ENCODE measurements around the gene MTX1. TPM values are rescaled to one million over a fixed set of nuclear protein-coding genes. Genes with fewer than 3 reads are reported as not detected.

The MTX1 gene
- total and polyA plus RNA-seq, 2 donors (not counting 1 experiment from before 2014, with no cell fraction given): 42.2 to 46.6 TPM

- Histone ChIP-seq H4K20me1 (ENCODE audit: control insufficient read depth, extremely low read depth, insufficient read depth, low read length) (no peaks in the 10 kb centered on the region), H3K79me2 (ENCODE audit: control insufficient read depth, insufficient read depth, low read length) (peaks cover 11% of the 10 kb centered on the region), H3K27me3 (ENCODE audit: control insufficient read depth, insufficient read depth, low read length) (no peaks in the 10 kb centered on the region), H3K4me2 (ENCODE audit: extremely low read depth, insufficient read depth, low read length) (peak within 1 kb of the TSS; percentile 95), H3K36me3 (ENCODE audit: control insufficient read depth, insufficient read depth, low read length) (peaks cover 10% of the 10 kb centered on the region), H3K27ac (ENCODE audit: insufficient read depth, low read length) (peak within 1 kb of the TSS; percentile 98), H2AFZ (ENCODE audit: low read length) (peak within 1 kb of the TSS; percentile 88), H3K9ac (ENCODE audit: insufficient read depth, low read length) (peak within 1 kb of the TSS; percentile 96), H3K4me3 (replicated peaks in 1 of 4; ENCODE audit: control extremely low read depth in 1 of 4, insufficient read depth in 1 of 4, low read depth in 3 of 4, low read length in 4 of 4) (peak within 1 kb of the TSS; percentile 76 to 97 (median 94)), H3K9me3 (ENCODE audit: control insufficient read depth, insufficient read depth, low read depth, low read length) (no peaks in the 10 kb centered on the region), H3K4me1 (ENCODE audit: control insufficient read depth, extremely low read depth, insufficient read depth, low read length) (peaks cover 8% of the 10 kb centered on the region)
- peak; percentile 55 to 56 for DNase-seq (ENCODE audit: low read depth in 2 of 2)
- TF ChIP-seq EZH2 (IDR thresholded peaks at IDR 0.05; ENCODE audit: low read length, missing control alignments) (no peak), CTCF (conservative IDR thresholded peaks at IDR 0.05 in 1 of 2, IDR thresholded peaks at IDR 0.05 in 1 of 2; ENCODE audit: low read depth in 1 of 2, low read length in 2 of 2) (no peak)
These were observed 34.8 kb upstream of the MTX1 start, which contains the start of gene TRIM46 for GRCh38 chr1:155173478-155174323. Gene TRIM46 (plus strand): TSS chr1:155173849. CDS start chr1:155173967, 118 bp downstream.

GRCh38 chr1:155174324-155175280, 33.9 kb upstream of the MTX1 start:
- Histone ChIP-seq H3K9ac (ENCODE audit: insufficient read depth, low read length) (peak overlapping the region; percentile 44), H2AFZ (ENCODE audit: low read length) (peak overlapping the region; percentile 73), H3K27ac (ENCODE audit: insufficient read depth, low read length) (peak overlapping the region; percentile 10), H3K4me2 (ENCODE audit: extremely low read depth, insufficient read depth, low read length) (peak overlapping the region; percentile 93), H3K4me1 (ENCODE audit: control insufficient read depth, extremely low read depth, insufficient read depth, low read length) (peaks cover 8% of the 10 kb centered on the region), H3K27me3 (ENCODE audit: control insufficient read depth, insufficient read depth, low read length) (no peaks in the 10 kb centered on the region), H3K4me3 (replicated peaks in 1 of 4; ENCODE audit: control extremely low read depth in 1 of 4, insufficient read depth in 1 of 4, low read depth in 3 of 4, low read length in 4 of 4) (peak overlapping the region; percentile 76 to 97 (median 94)), H3K9me3 (ENCODE audit: control insufficient read depth, insufficient read depth, low read depth, low read length) (no peaks in the 10 kb centered on the region), H3K79me2 (ENCODE audit: control insufficient read depth, insufficient read depth, low read length) (peaks cover 11% of the 10 kb centered on the region), H4K20me1 (ENCODE audit: control insufficient read depth, extremely low read depth, insufficient read depth, low read length) (no peaks in the 10 kb centered on the region), H3K36me3 (ENCODE audit: control insufficient read depth, insufficient read depth, low read length) (peaks cover 13% of the 10 kb centered on the region)
- peak; percentile 31 to 34 for DNase-seq (ENCODE audit: low read depth in 2 of 2)
- TF ChIP-seq CTCF (conservative IDR thresholded peaks at IDR 0.05 in 1 of 2, IDR thresholded peaks at IDR 0.05 in 1 of 2; ENCODE audit: low read depth in 1 of 2, low read length in 2 of 2) (no peak), EZH2 (IDR thresholded peaks at IDR 0.05; ENCODE audit: low read length, missing control alignments) (no peak)
